ENCODE measurements around the gene TSN. TPM values are rescaled to one million over a fixed set of nuclear protein-coding genes. Genes with fewer than 3 reads are reported as not detected.

Gene TSN
- total and polyA plus RNA-seq, 10 of the 15 experiments (the other 5 are each of a cell fraction or from before 2014, with no cell fraction given), result 45.6 to 102 (median 59.2) TPM

GRCh38 chr2:121783180-121783579 lies 27.7 kb downstream of the TSN start:
- in situ Hi-C loops (cut with MboI) (no loop called here), intact Hi-C loops (cut with micrococcal nuclease; ENCODE audit: unreplicated experiment) (no loop called here)
- Histone ChIP-seq H3K36me3 (ENCODE audit: control insufficient read depth in 2 of 2, insufficient read depth in 2 of 2, low read length in 1 of 2) (no peaks in the 10 kb centered on the region), H3K79me2 (ENCODE audit: control insufficient read depth, insufficient read depth, low read length) (no peaks in the 10 kb centered on the region), H4K20me1 (ENCODE audit: control insufficient read depth, insufficient read depth) (no peaks in the 10 kb centered on the region), H3K4me2 (ENCODE audit: control insufficient read depth, insufficient read depth) (no peak overlapping the region), H3K27me3 (replicated peaks in 1 of 2; ENCODE audit: control insufficient read depth in 2 of 2, insufficient read depth in 2 of 2, low read length in 1 of 2) (peaks cover 0 to 2% of the 10 kb centered on the region in 2 experiments; a peak in 2 of 4 replicates), H3K9me3 (replicated peaks; ENCODE audit: control insufficient read depth, insufficient read depth, low read length) (no peaks in the 10 kb centered on the region), H3K4me1 (ENCODE audit: control insufficient read depth, insufficient read depth, low read length) (no peaks in the 10 kb centered on the region), H3K9ac (ENCODE audit: control insufficient read depth, insufficient read depth, low read length) (no peak overlapping the region), H3K4me3 (no peak overlapping the region), H3K27ac (ENCODE audit: control insufficient read depth, insufficient read depth) (no peak overlapping the region), H2AFZ (ENCODE audit: control insufficient read depth, low read depth, low read length) (no peak overlapping the region)
- ChIA-PET POLR2A (no interaction called here), SMC1A (ENCODE audit: uncharacterized antibody, unreplicated experiment) (interaction anchor here (0.7 to 1.4 kb wide), 2 partner anchors 27 to 207 kb away, joined by 3 read pairs; no protein-coding TSS in a partner anchor), RAD21 (ENCODE audit: unreplicated experiment) (no interaction called here), CTCF (no interaction called here)
- FAIRE-seq (no peak), DNase-seq (ENCODE audit: low read depth, low spot score) (no peak), ATAC-seq (no peak)
- no TSS peak for BruUV-seq (replicated peaks)
- TF ChIP-seq TBL1XR1 (IDR thresholded peaks at IDR 0.05; ENCODE audit: low read depth, low read length) (no peak), ETV6 (conservative IDR thresholded peaks at IDR 0.05 in 1 of 2, IDR thresholded peaks at IDR 0.05 in 1 of 2; ENCODE audit: borderline replicate concordance in 1 of 2, low read depth in 1 of 2) (no peak), TCF12 (IDR thresholded peaks at IDR 0.05; ENCODE audit: low read depth, low read length) (no peak), ZSCAN29 (IDR thresholded peaks at IDR 0.05) (no peak), NFXL1 (IDR thresholded peaks at IDR 0.05; ENCODE audit: borderline replicate concordance) (no peak), CHD1 (IDR thresholded peaks at IDR 0.05; ENCODE audit: low read depth, low read length) (no peak), POLR2A (IDR thresholded peaks at IDR 0.05; ENCODE audit: low read depth, low read length) (no peak), SMARCA5 (IDR thresholded peaks at IDR 0.05) (no peak), STAT1 (conservative IDR thresholded peaks at IDR 0.05) (no peak), TAF1 (IDR thresholded peaks at IDR 0.05; ENCODE audit: borderline replicate concordance, low read depth, low read length) (no peak), EED (IDR thresholded peaks at IDR 0.05; ENCODE audit: low read depth) (no peak), PBX3 (IDR thresholded peaks at IDR 0.05; ENCODE audit: insufficient replicate concordance, low read depth, low read length) (no peak), SIX5 (IDR thresholded peaks at IDR 0.05; ENCODE audit: low read depth, low read length, severe bottlenecking) (no peak)
- TF ChIP-seq, protein P1, sequence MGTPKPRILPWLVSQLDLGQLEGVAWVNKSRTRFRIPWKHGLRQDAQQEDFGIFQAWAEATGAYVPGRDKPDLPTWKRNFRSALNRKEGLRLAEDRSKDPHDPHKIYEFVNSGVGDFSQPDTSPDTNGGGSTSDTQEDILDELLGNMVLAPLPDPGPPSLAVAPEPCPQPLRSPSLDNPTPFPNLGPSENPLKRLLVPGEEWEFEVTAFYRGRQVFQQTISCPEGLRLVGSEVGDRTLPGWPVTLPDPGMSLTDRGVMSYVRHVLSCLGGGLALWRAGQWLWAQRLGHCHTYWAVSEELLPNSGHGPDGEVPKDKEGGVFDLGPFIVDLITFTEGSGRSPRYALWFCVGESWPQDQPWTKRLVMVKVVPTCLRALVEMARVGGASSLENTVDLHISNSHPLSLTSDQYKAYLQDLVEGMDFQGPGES (IDR thresholded peaks at IDR 0.05), result no peak
- WGBS (ENCODE audit: insufficient coverage, insufficient replicate concordance, low lambda C conversion rate, missing lambda C conversion rate), result 33% methylated on average over 2 of the region's 2 CpGs
